ENCODE results near the gene AKAP10. TPM values are rescaled to one million over a fixed set of nuclear protein-coding genes. Genes with fewer than 3 reads are reported as not detected.

The AKAP10 gene
- polyA plus RNA-seq, 3 donors = 13.1 to 62.6 (median 15.4) TPM

GRCh38 chr17:19904924-19905323 is 72.7 kb downstream of the AKAP10 start:
- Mint-ChIP-seq H3K4me3 (peak overlapping the region in 1 of 2 donors; percentile 19), H3K4me1 (peaks cover 14% of the 10 kb centered on the region), H3K27me3 (ENCODE audit: low read depth in 3 of 3) (no peaks in the 10 kb centered on the region), H3K36me3 (peaks cover 69 to 92% of the 10 kb centered on the region in 2 donors), H3K9me3 (no peaks in the 10 kb centered on the region), H3K27ac (peak overlapping the region; percentile 67 to 86 (median 81))
- no CpG with 5 or more reads among the region's 5 CpGs for WGBS (ENCODE audit: insufficient coverage)
- Histone ChIP-seq H3K9me3 (replicated peaks in 1 of 2; ENCODE audit: control insufficient read depth in 1 of 2, insufficient read depth in 1 of 2, low read length in 2 of 2) (no peaks in the 10 kb centered on the region), H3K36me3 (replicated peaks in 1 of 2; ENCODE audit: control insufficient read depth in 1 of 2, insufficient read depth in 2 of 2, low read length in 2 of 2) (peaks cover 69 to 91% of the 10 kb centered on the region in 2 donors), H3K4me3 (replicated peaks in 1 of 3; ENCODE audit: low read depth in 2 of 3, low read length in 3 of 3) (peak overlapping the region in 1 of 3 experiments; percentile 56), H3K4me1 (ENCODE audit: control insufficient read depth in 1 of 2, insufficient read depth in 2 of 2, low read length in 2 of 2) (peaks cover 21 to 23% of the 10 kb centered on the region in 2 donors), H3K27ac (ENCODE audit: low read depth in 1 of 2, low read length in 2 of 2) (peak overlapping the region; percentile 26 to 79), H4K20me1 (ENCODE audit: insufficient read depth, low read length) (peaks cover 15% of the 10 kb centered on the region), H3K27me3 (ENCODE audit: control insufficient read depth in 2 of 2, insufficient read depth in 2 of 2, low read length in 2 of 2) (no peaks in the 10 kb centered on the region), H2AFZ (ENCODE audit: insufficient read depth, low read depth, low read length, poor library complexity, severe bottlenecking) (no peak overlapping the region), H3K9ac (ENCODE audit: insufficient read depth, low read length, poor library complexity, severe bottlenecking) (no peak overlapping the region), H3K79me2 (ENCODE audit: insufficient read depth, low read length) (no peaks in the 10 kb centered on the region), H3K4me2 (replicated peaks; ENCODE audit: extremely low read depth, low read length, poor library complexity, severe bottlenecking) (peak overlapping the region; percentile 47)
- peak; percentile 33 to 58 (median 34) for DNase-seq
- TF ChIP-seq CTCF (IDR thresholded peaks at IDR 0.05) = no peak
- intact Hi-C loops (cut with micrococcal nuclease) = no loop called here

GRCh38 chr17:19904412-19904811 is 73.2 kb downstream of the AKAP10 start:
- Mint-ChIP-seq H3K4me3 (no peak overlapping the region), H3K9me3 (no peaks in the 10 kb centered on the region), H3K27ac (no peak overlapping the region), H3K27me3 (ENCODE audit: low read depth in 3 of 3) (no peaks in the 10 kb centered on the region), H3K36me3 (peaks cover 65 to 91% of the 10 kb centered on the region in 2 donors), H3K4me1 (peaks cover 14% of the 10 kb centered on the region)
- Histone ChIP-seq H3K4me3 (replicated peaks in 1 of 3; ENCODE audit: low read depth in 2 of 3, low read length in 3 of 3) (no peak overlapping the region), H3K27me3 (ENCODE audit: control insufficient read depth in 2 of 2, insufficient read depth in 2 of 2, low read length in 2 of 2) (no peaks in the 10 kb centered on the region), H3K4me2 (replicated peaks; ENCODE audit: extremely low read depth, low read length, poor library complexity, severe bottlenecking) (no peak overlapping the region), H3K36me3 (replicated peaks in 1 of 2; ENCODE audit: control insufficient read depth in 1 of 2, insufficient read depth in 2 of 2, low read length in 2 of 2) (peaks cover 64 to 91% of the 10 kb centered on the region in 2 donors), H4K20me1 (ENCODE audit: insufficient read depth, low read length) (peaks cover 10% of the 10 kb centered on the region), H3K9ac (ENCODE audit: insufficient read depth, low read length, poor library complexity, severe bottlenecking) (no peak overlapping the region), H3K9me3 (replicated peaks in 1 of 2; ENCODE audit: control insufficient read depth in 1 of 2, insufficient read depth in 1 of 2, low read length in 2 of 2) (no peaks in the 10 kb centered on the region), H2AFZ (ENCODE audit: insufficient read depth, low read depth, low read length, poor library complexity, severe bottlenecking) (no peak overlapping the region), H3K27ac (ENCODE audit: low read depth in 1 of 2, low read length in 2 of 2) (peak overlapping the region in 1 of 2 donors; percentile 15), H3K79me2 (ENCODE audit: insufficient read depth, low read length) (no peaks in the 10 kb centered on the region), H3K4me1 (ENCODE audit: control insufficient read depth in 1 of 2, insufficient read depth in 2 of 2, low read length in 2 of 2) (peaks cover 21 to 23% of the 10 kb centered on the region in 2 donors)
- no peak for DNase-seq
- TF ChIP-seq CTCF (IDR thresholded peaks at IDR 0.05) = no peak
- intact Hi-C loops (cut with micrococcal nuclease) = no loop called here

Measured in CD14-positive monocyte (primary cell).